ENCODE measurements around the gene MTCL1. TPM values are rescaled to one million over a fixed set of nuclear protein-coding genes. Genes with fewer than 3 reads are reported as not detected.

MTCL1 gene
- total RNA-seq, 4 donors from 2014 or later = 2.2 to 6.8 (median 4.0) TPM

GRCh38 chr18:8732442-8733360, 27.3 kb downstream of the MTCL1 start:
- WGBS, 2 donors = 93 to 96% methylated on average over 22 of the region's 22 CpGs
- intact Hi-C loops (cut with DNase I; ENCODE audit: low total_unique reads) = no loop called here
- no peak for DNase-seq (ENCODE audit: low spot score in 2 of 2)
- no peak overlapping the region for H3K4me3 ChIP-seq (ENCODE audit: low read depth, poor library complexity, severe bottlenecking)
- TF ChIP-seq POLR2A (IDR thresholded peaks at IDR 0.05) = no peak
- TF ChIP-seq, protein P1, sequence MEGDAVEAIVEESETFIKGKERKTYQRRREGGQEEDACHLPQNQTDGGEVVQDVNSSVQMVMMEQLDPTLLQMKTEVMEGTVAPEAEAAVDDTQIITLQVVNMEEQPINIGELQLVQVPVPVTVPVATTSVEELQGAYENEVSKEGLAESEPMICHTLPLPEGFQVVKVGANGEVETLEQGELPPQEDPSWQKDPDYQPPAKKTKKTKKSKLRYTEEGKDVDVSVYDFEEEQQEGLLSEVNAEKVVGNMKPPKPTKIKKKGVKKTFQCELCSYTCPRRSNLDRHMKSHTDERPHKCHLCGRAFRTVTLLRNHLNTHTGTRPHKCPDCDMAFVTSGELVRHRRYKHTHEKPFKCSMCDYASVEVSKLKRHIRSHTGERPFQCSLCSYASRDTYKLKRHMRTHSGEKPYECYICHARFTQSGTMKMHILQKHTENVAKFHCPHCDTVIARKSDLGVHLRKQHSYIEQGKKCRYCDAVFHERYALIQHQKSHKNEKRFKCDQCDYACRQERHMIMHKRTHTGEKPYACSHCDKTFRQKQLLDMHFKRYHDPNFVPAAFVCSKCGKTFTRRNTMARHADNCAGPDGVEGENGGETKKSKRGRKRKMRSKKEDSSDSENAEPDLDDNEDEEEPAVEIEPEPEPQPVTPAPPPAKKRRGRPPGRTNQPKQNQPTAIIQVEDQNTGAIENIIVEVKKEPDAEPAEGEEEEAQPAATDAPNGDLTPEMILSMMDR (IDR thresholded peaks at IDR 0.05) = no peak

GRCh38 chr18:8734496-8734895, 29.1 kb downstream of the MTCL1 start:
- no peak overlapping the region for H3K4me3 ChIP-seq (ENCODE audit: low read depth, poor library complexity, severe bottlenecking)
- no peak for TF ChIP-seq POLR2A (IDR thresholded peaks at IDR 0.05)
- TF ChIP-seq, protein P1 (IDR thresholded peaks at IDR 0.05) = no peak
- no peak for DNase-seq (ENCODE audit: low spot score in 2 of 2)
- WGBS, 2 donors = 64 to 78% methylated on average over 5 of the region's 5 CpGs
- intact Hi-C loops (cut with DNase I; ENCODE audit: low total_unique reads) = no loop called here

GRCh38 chr18:8735274-8735673, 29.9 kb downstream of the MTCL1 start:
- no peak for DNase-seq (ENCODE audit: low spot score in 2 of 2)
- 76 to 77% methylated on average over 2 of the region's 2 CpGs for WGBS, 2 donors
- TF ChIP-seq, protein P1 (IDR thresholded peaks at IDR 0.05) = no peak
- no peak overlapping the region for H3K4me3 ChIP-seq (ENCODE audit: low read depth, poor library complexity, severe bottlenecking)
- intact Hi-C loops (cut with DNase I; ENCODE audit: low total_unique reads) = no loop called here

GRCh38 chr18:8741117-8741516, 35.8 kb downstream of the MTCL1 start:
- TF ChIP-seq, protein P1 (IDR thresholded peaks at IDR 0.05) = no peak
- no peak for TF ChIP-seq POLR2A (IDR thresholded peaks at IDR 0.05)
- WGBS, 2 donors = 67 to 100% methylated on average over 1 of the region's 1 CpG
- H3K4me3 ChIP-seq (ENCODE audit: low read depth, poor library complexity, severe bottlenecking) = no peak overlapping the region
- intact Hi-C loops (cut with DNase I; ENCODE audit: low total_unique reads) = no loop called here
- no peak for DNase-seq (ENCODE audit: low spot score in 2 of 2)

DNA sequence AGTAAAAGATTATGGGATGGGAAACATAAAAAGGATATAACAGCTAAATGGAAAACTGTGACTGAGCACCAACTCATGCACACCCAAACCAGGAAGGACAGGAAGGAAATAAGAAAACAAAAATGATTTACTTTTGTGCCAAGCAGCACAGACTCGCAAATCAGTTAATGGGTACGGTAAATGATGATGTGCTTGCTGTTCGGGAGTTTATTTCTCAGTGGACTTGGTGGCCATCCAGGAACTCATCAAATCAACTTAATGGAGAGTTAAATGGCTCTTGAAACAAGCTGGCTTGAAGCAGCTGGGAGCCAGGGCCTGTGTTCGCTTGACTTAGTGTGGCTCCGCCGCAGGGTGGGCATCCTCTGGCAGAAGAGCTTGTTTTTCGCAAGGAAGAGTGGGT, 36.2 kb downstream of the MTCL1 start:
- no peak for DNase-seq (ENCODE audit: low spot score in 2 of 2)
- 78 to 91% methylated on average over 7 of the region's 7 CpGs for WGBS, 2 donors
- TF ChIP-seq, protein P1 (IDR thresholded peaks at IDR 0.05) = no peak
- TF ChIP-seq POLR2A (IDR thresholded peaks at IDR 0.05) = no peak
- no peak overlapping the region for H3K4me3 ChIP-seq (ENCODE audit: low read depth, poor library complexity, severe bottlenecking)
- intact Hi-C loops (cut with DNase I; ENCODE audit: low total_unique reads) = no loop called here
